A549 treated with CORT108297 at 1 μM for 4 hours (cell line): ENCODE data around the gene KCNC2. TPM values are rescaled to one million over a fixed set of nuclear protein-coding genes. Genes with fewer than 3 reads are reported as not detected.

Experiments
- total RNA-seq: library from RNA; stranded (reverse); fragments of 200-300 nt; extraction: Qiagen RNA extraction; gene quantifications from 5 replicates; pipeline ENCODE4 v1.2.3, GENCODE V29; 2022

The KCNC2 gene
- not detected in 5 replicates for total RNA-seq

DNA sequence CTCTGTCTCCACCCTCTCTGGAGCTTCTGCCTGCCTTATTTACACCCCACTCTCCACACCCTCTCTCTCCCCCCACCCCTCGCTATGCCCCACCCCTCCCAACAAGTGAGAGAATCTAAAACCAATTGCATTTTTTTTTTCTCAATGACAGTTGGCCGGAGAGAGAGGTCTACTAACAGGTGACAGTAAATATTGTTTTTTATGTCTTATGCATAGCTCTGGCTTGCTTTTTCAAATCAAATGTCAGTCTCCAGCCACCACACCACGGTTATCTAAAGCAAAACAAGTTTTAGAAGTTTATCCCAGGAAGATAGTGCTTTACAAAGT lies at the start of gene KCNC2:
TSS of gene KCNC2 (minus strand) at position 28 of the 327 bp plus-strand sequence.

Other genes with a start within 250 kb of the KCNC2 start
- 1.2 to 2.2 TPM (median 1.4 TPM) in 5 replicates for gene CAPS2, start 120.5 kb upstream of the KCNC2 start, total RNA-seq
- gene GLIPR1L1, start 124.8 kb upstream of the KCNC2 start, total RNA-seq = not detected in 5 replicates
- 0.10 to 0.28 TPM (median 0.16 TPM) in 4 of 5 replicates, not detected in the other for gene GLIPR1L2, start 181.2 kb upstream of the KCNC2 start, total RNA-seq